ENCODE results near the gene PIP4K2A.

Gene PIP4K2A

GRCh38 chr10:22620140-22620857 is 94.1 kb downstream of the PIP4K2A start:
- DNase-seq (ENCODE audit: low read depth, low spot score): no peak

- no peak for DNase-seq (ENCODE audit: low read depth, low spot score)
Observed at GRCh38 chr10:22619101-22619500, 95.3 kb downstream of the PIP4K2A start.

- no peak for DNase-seq (ENCODE audit: low read depth, low spot score)
Observed at GRCh38 chr10:22618078-22618785, 96.1 kb downstream of the PIP4K2A start.

- DNase-seq (ENCODE audit: low read depth, low spot score): no peak
Observed at GRCh38 chr10:22617516-22617915, 96.9 kb downstream of the PIP4K2A start.

- no peak for DNase-seq (ENCODE audit: low read depth, low spot score)
Observed at GRCh38 chr10:22617051-22617450, 97.3 kb downstream of the PIP4K2A start.

- no peak for DNase-seq (ENCODE audit: low read depth, low spot score)
Observed at GRCh38 chr10:22615819-22616499, 98.4 kb downstream of the PIP4K2A start.

- DNase-seq (ENCODE audit: low read depth, low spot score): no peak
Observed at GRCh38 chr10:22615101-22615500, 99.3 kb downstream of the PIP4K2A start.

- no peak for DNase-seq (ENCODE audit: low read depth, low spot score)
Observed at GRCh38 chr10:22613011-22613410, 101.4 kb downstream of the PIP4K2A start.

- no peak for DNase-seq (ENCODE audit: low read depth, low spot score)
Observed at GRCh38 chr10:22612318-22612717, 102.1 kb downstream of the PIP4K2A start.

GRCh38 chr10:22611425-22612115 is 102.8 kb downstream of the PIP4K2A start:
- DNase-seq (ENCODE audit: low read depth, low spot score): peak; percentile 27

- DNase-seq (ENCODE audit: low read depth, low spot score): no peak
Observed at GRCh38 chr10:22610610-22611009, 103.8 kb downstream of the PIP4K2A start.

GRCh38 chr10:22609719-22610465 is 104.5 kb downstream of the PIP4K2A start:
- no peak for DNase-seq (ENCODE audit: low read depth, low spot score)

- DNase-seq (ENCODE audit: low read depth, low spot score): no peak
Observed at GRCh38 chr10:22609251-22609650, 105.1 kb downstream of the PIP4K2A start.

GRCh38 chr10:22607261-22607660 is 107.1 kb downstream of the PIP4K2A start:
- no peak for DNase-seq (ENCODE audit: low read depth, low spot score)

GRCh38 chr10:22606164-22606614 is 108.2 kb downstream of the PIP4K2A start:
- no peak for DNase-seq (ENCODE audit: low read depth, low spot score)

GRCh38 chr10:22605168-22605567 is 109.2 kb downstream of the PIP4K2A start:
- no peak for DNase-seq (ENCODE audit: low read depth, low spot score)

- no peak for DNase-seq (ENCODE audit: low read depth, low spot score)
Observed at GRCh38 chr10:22604344-22605126, 109.8 kb downstream of the PIP4K2A start.

GRCh38 chr10:22603581-22603980 is 110.8 kb downstream of the PIP4K2A start:
- DNase-seq (ENCODE audit: low read depth, low spot score): no peak

- no peak for DNase-seq (ENCODE audit: low read depth, low spot score)
Observed at GRCh38 chr10:22601618-22602017, 112.8 kb downstream of the PIP4K2A start.

- DNase-seq (ENCODE audit: low read depth, low spot score): no peak
Observed at GRCh38 chr10:22599636-22600228, 114.6 kb downstream of the PIP4K2A start.

Measured in activated naive CD8-positive, alpha-beta T cell treated with anti-CD3 and anti-CD28 coated beads, Interleukin-2, amount 50 U/mL, for 16 hours (primary cell).